HG03060 (cell line): ENCODE results near the gene GUCY1A2.
"Not testable (repeated sequence)": the region's sequence is repeated elsewhere in the genome, so short reads cannot be mapped to it uniquely, and the experiment has no call there.

Source experiments
- ATAC-seq: cut with Tn5 transposase; IDR thresholded peaks from one replicate; pipeline ENCODE4 v1.9.1; 2021; ENCODE audit warnings: low read depth, moderate number of reproducible peaks; ENCODE audit not compliant: unreplicated experiment

GUCY1A2 gene

DNA sequence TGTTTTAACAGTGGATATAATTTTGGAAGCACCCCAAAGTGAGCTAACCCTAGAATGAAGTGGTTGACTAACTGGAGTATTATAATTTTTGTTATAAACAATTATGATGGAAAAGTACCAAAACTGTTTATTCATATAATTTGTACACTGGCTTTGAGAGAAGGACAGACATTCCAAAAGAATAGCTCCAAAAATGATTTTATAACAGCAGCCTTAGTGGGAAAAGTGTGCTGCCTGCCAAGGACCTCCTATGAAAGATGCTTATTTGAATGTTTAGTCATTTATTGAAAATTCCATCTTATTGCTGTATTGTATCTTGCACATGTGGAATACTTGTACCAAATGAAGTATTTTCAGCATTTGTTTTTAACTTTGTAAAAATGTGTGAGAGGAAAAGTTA is 169.8 kb downstream of the GUCY1A2 start:
- ATAC-seq = no peak

DNA sequence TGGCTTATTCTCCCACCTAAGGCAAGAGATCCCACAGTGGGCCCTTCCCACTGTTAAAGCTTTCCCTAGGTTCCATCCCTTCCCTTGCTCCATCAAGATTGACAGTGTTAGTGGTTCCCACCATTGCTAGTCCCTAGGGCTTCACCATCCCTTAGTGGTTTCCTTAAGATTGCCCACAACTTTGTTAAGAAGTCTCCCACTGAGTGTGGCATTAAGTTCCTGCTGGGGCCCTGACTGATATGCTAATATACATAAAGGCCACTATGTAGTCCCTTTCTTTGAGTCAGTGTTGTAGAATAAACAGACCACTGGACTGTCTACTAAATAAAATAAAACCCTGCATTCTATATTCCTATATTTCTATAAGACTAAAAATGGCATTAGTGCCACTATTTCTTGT is 176.1 kb downstream of the GUCY1A2 start:
- ATAC-seq = no peak

DNA sequence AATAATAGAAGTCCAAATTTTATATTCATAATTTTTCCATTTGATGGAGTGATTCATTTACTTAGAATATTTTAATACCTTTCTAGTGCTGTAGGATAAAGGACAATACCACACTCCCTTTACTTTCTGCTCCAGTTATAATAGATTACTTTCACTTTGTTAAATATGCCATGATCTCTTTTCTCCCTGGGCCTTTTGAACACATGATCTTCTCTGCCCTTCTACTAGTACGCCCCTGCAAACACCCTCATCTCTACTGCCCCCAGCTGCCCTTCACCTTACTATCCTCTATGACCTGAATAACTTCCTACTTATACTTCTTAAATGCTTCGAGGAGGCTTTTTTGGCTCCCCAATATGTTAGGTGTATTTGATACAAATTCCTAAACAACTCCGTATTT is 177.3 kb downstream of the GUCY1A2 start:
- no peak for ATAC-seq

DNA sequence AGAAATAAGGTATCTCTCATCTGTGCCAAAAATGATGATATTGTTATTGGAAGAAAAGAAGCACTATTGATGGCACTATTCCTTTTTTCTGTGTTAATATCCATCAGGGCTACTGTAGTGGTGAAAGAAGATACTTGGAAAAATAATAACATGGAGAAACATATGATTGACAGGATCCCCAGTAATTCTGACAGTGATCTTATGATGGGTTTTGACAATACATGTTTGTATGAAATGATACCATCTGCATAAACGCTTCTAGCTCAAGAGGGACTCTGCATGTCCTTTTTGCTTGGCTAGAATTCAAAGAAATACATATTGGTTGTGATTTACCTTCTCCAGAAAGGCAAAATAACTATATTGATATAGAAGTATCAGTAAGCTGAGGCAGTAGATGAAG is 178.1 kb downstream of the GUCY1A2 start:
- no peak for ATAC-seq

DNA sequence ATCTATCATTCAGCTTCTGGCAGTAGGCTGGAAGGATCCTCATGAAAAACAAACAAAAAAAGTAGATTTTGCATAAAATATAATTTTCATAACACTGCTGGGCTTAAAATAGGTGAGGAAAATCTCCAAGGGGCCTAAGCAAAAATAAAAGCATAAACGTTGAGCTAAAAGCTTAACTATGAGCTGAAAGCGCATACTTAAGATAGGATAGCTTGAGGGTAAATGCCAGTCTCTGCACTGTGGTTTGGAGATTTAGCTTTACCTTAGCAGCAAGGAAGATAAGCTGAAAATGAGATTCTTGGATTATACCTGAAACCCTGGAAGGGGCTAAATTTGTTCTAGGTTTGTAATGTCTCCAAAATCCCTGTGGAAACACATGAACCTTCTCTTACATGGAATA is 183.7 kb downstream of the GUCY1A2 start:
- no peak for ATAC-seq

DNA sequence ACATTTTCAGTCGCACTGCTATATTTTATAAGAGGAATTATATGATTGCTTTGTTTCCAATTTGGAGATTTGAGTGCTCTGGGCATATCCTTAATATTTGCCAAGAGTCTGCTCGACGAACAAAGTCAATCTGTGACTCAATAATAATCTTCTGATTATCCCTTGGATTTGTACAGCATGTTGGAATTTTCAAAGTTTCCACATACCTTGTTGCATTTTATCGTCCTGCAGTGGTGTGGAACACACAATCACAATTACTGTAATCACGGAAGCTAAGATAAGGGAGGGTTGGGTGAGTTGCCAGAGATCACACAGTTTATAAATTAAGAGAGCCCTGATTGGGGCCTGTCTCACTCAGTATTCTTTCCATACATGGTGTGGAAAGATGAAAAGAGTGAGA is 189.3 kb downstream of the GUCY1A2 start:
- no peak for ATAC-seq

DNA sequence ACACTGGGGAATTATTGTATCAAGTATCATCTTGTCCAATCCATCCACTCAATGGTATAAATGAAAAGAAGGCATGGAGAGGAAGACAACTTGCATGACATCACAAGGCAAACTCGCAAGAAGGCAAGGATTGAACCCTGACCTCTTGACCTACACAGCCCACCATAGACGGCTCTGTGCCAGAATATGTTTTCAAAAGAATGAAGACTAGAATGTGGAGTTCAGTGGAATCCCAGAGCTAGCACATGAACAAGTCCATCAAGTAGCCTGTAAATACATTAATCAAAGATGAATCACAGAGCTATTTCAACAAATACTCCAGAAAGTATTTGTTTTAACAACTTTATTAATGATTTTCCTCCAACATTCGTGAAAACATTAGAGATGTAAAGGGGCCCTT is 189.7 kb downstream of the GUCY1A2 start:
- no peak for ATAC-seq

DNA sequence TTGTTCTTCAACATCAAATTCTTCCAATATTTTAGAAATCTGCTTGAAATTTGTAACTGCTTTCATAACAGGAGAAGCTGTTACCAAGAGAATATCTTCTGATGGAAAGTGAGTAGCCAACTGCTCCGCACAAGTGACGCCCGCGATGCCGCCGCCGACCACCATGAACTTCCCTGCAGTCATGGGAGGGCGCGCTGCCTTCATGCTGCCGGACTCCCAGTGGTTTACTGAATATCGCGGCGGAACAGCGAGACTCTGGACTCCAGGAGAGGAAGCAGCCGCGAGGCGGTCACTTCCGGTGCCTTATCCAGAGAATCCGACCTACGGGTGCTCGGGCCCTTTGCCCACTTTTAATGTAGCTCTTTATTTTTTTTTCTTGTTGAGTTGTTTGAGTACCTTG is 190.6 kb downstream of the GUCY1A2 start:
- no peak for ATAC-seq

DNA sequence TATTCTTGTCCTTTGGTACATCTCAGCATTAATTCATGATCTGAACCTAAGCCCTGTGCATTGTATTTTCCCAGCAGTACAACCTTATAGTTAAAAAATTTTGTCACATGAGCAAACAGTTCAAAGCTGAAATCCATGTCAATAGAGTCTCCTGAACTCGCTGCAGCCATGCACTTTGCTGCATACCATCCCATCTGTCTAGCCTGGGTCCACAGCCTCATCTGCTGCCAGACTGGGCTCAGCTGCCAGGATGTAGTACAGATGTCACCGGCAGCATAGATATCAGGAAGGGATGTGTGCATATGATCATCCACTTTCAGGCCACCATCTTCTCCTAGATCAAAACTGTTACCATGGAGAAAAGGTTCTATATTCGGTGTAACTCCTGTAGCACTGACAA is 191.7 kb downstream of the GUCY1A2 start:
- not testable (repeated sequence) for ATAC-seq

DNA sequence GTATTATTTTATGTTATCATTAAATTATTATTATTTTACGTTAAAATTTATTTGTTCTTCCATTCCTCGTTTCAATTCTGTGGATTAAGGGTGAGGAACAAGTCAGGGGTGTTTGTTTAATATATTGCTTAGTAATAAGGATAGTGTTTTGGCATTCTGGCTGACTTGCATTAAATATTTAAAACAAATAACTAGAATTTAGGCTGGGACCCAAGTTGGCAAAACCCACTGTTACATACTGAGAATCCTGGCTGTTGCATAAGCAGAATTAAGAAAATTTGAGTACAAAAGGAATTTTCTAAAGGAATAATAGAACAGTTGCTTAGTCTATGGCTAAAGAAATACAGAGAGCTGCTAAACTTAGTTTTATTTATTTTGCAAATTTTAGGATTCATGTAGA is 196.4 kb downstream of the GUCY1A2 start:
- no peak for ATAC-seq

DNA sequence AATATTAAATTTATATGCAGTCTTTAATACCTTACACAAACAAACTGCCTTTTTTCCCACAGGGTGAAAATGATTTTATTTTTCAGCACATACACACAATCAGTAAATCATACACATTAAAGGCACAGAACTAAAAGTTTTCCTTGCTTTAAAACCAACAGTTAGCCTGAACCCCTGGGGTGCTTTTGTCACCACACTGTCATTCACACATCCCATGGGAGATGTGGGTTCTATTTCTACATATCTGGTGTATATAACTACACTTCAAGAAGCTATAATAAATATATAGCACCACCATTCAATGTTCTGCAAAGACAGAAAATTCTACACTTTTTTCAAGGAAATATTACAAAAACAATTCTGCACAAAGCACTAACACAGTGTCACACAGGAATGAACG is 197.0 kb downstream of the GUCY1A2 start:
- ATAC-seq = no peak

DNA sequence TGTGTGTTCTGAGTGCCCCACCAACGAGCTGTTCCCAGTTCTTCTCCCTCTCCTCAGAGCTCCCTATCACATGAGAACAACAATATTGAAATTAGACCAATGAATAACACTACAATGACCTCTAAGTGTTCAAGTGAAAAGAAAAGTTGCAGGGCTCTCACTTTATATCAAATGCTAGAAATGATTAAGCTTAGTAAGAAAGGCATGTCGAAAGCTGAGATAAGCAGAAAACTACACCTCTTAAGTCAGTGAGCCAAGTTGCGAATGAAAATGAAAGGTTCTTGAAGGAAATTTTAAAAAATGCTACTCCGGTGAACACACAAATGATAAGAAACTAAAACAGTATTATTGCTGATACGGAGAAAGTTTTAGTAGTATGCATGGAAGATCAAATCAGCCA is 199.8 kb downstream of the GUCY1A2 start:
- ATAC-seq = no peak

DNA sequence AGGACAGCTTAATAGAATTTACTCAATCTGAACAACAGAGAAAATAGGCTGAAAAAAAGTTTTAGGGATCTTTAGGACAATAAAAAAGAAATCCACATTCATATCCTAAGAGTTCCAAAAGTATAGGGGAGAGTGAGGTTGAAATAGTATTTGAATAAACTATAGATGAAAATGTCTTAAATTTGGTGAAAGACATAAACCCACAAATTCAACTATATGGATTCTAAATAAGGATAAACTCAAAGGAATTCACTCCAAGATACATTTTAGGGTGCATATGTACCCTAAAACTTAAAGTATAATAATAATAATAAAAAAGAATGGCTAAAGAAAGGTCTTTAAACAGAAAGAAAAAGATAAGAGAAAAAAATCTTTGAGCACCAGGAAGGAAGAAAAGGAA is 203.1 kb downstream of the GUCY1A2 start:
- no peak for ATAC-seq

DNA sequence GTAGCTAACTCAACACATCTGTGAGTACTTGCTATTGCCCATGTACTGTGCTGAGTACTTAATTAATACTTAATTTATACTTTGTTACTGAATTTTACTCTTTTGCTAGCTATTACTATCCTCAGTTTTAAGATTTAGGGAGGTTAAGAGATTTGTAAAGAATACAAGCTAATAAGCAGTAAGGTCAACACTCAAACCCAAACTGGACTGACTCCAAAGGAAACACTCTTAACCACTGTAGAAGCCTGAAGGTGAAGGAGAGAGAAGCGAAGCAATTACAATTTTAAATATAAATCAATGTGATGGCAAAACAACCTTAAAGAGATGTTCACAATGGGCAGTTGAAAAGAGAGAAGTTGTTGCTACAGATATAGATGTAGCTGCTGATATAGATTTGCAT is 204.5 kb downstream of the GUCY1A2 start:
- ATAC-seq = no peak

DNA sequence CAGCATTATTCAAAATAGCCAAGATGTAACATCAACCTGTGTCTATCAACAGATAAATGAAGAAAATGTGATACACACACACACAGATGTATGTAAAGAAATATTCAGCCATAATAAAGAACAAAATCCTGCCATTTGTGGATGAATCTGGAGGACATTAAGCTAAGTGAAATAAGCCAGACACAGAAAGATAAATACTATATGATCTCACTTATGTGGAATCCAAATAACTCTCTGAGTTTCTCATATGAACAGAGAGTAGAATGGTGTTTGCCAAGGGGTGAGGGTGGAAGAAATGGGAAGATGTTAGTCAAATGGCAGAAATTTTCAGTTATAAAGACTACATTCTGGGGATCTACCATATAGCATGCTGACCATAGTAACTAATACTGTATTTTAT is 224.2 kb downstream of the GUCY1A2 start:
- ATAC-seq = no peak

DNA sequence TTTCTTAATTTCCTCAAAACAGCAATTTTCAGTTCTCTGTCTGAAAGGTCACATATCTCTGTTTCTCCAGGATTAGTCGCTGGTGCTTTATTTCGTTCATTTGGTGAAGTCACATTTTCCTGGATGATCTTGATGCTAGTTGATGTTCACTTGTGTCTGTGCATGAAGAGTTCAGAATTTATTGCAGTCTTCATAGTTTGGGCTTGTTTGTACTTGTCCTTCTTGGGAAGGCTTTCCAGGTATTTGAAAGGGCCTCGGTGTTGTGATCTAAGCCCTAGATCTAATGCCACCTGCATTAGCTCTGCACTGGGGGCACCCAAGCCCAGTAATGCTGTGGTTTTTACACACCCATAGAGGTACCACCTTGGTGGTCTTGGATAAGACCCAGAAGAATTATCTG is 228.9 kb downstream of the GUCY1A2 start:
- ATAC-seq = no peak

DNA sequence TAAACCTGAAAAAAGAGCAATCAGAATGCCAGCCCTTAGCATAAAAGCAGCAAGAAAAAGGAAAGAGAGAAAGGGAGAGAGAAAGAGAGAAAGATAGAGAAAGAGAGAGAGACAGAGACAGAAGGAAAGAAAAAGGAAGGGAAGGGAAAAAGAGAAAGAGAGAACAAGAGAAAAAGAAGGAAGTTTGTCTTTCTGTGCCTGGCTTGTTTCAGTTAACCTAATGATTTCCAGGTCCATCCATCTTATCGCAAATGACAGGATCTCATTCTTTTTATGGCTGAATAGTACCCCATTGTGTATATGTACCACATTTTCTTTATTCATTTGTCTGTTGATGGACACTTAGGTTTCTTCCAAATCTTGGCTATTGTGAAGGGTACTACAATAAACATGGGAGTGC is 230.8 kb downstream of the GUCY1A2 start:
- ATAC-seq = no peak

DNA sequence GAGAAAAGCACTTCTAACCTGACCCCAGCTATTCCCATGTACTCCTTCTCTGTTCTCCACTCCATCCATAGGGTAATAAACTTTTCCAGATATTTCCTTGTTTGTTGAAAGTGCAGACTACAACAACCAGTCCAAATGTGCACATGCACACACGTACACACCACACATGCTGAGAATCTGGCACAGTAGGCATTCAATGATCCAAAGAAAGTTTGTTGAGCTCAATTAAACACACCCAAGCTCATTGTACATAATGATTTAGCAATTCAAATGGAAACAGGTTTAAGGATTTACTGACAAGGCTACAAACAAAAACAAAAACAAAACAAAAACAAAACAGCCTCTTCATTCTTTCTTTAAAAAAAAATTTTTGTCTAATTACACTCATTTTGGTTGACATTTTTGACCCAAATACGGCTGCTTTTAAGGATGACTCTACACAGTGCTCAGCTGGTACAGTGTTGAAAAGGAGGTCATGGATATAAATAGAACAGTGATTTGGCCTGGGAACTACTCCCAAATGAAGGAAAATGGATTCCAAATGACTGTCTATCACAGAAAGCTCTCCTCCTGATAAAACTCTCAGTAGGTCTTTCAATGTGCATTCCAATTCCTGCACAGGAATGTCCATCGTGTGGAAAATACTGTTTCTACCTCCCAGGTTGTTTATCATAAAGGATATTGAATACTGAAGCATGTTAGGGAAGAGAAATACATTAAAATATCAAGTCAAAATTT is 232.2 kb downstream of the GUCY1A2 start:
- no peak for ATAC-seq

DNA sequence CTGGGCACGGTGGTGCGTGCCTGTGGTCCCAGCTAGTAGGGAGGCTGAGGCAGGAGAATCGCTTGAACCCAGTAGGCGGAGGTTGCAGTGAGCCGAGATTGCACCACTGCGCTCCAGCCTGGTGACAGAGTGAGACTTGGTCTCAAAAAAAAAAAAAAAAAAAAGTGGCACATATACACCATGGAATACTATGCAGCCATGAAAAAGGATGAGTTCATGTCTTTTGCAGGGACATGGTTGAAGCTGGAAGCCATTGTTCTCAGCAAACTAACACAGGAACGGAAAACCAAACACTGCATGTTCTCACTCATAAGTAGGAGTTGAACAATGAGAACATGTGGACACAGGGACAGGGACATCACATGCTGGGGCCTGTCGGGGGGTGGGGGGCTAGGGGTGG is 241.0 kb downstream of the GUCY1A2 start:
- not testable (repeated sequence) for ATAC-seq

DNA sequence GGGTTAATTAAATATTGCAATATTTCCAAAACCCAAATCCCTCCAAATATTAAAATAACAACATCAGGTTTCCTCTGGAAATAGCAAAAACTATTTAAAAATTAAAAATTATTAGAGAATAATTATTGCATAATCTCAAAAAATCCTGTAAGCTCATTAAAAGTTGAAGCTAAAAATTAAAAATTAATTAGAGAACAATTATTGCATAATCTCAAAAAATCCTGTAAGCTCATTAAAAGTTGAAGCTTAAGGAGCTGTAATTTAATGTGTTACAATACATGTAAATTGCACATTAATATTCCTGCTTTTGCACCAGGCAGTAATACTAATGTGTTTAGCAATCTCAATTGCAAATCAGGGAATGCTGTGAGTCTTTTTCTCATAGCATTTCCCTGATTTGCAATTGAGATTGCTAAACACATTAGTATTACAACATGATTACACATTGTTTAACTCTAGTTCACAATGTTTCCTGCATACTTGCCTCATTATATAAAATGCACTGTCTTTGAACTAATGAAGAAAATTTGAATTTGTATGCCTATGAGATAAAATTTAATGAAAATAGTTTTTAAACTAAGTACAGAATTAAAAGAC is 247.7 kb downstream of the GUCY1A2 start:
- ATAC-seq = no peak

DNA sequence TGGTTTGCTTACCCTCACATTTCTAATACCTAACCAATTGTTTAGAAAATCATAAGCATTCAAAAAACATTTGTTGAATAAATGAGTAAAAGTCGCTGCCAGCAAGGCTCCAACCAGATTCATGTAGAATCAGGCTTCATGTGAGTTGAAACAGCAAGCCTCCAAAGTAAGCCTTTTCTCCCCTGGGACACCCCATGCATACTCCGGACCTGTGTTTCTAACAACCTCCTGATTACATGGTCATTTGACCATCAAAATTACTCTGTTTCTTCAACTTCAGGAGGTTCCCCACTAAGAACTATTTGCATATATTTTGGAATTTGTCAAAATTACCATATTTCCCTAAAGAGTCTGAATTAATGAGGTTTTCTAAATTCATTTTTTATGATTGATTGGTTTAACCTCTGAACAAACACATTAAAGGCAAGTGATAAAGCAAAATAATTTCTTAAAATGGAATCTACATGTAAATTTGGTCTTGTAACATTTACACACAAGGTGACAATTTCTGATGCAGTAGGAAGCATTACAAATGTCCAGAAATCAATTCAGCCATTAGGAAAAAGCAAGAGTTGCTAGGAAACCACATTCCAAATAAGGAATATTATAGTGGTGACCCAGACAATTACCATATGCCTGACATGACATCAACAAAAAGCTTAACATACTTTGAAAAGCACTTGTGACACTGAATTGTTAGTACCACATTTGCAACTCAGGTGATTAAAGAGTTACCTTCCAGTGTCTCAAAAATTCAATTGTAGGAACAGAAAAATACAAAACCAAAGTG is 252.6 kb downstream of the GUCY1A2 start:
- no peak for ATAC-seq

DNA sequence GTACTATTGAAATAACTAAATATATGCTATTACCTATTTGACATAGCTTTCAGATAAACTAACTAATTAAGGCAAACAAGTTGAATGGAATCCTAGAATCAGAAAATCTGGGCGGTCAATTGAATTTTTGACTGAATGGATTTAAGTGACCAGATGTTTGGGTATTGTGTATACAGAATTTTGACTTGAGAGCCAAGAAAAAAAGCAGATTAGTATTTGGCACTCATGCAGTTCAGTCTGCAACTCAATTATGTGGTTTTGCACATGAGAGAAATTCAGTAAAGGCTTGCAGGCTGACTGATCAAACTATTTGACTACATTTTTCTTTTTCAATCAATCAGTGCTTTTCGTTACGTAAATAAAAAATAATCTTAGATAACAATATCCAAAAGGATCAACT is 254.8 kb downstream of the GUCY1A2 start:
- ATAC-seq = no peak
